Measurements from ENCODE around the gene ZMYM1. TPM values are rescaled to one million over a fixed set of nuclear protein-coding genes. Genes with fewer than 3 reads are reported as not detected.
"Not testable (repeated sequence)": the region's sequence is repeated elsewhere in the genome, so short reads cannot be mapped to it uniquely, and the experiment has no call there.

Gene ZMYM1
- total RNA-seq, 6 experiments from 2014 or later, result 14.5 to 20.2 (median 18.2) TPM

GRCh38 chr1:35046730-35047129 lies 32.5 kb upstream of the ZMYM1 start:
- no peak for TF ChIP-seq CTCF (IDR thresholded peaks at IDR 0.05)
- Mint-ChIP-seq H3K36me3 (ENCODE audit: low read depth) (peaks cover 3% of the 10 kb centered on the region; the same call in 1 of the 2 replicates), H3K4me1 (ENCODE audit: low read depth) (peaks cover 43% of the 10 kb centered on the region), H3K4me3 (peak overlapping the region; percentile 82), H3K27me3 (ENCODE audit: insufficient read depth) (no peaks in the 10 kb centered on the region), H3K27ac (peak overlapping the region; percentile 97), H3K9me3 (no peaks in the 10 kb centered on the region; the same call in 1 of the 2 replicates)
- no peak for DNase-seq

- Mint-ChIP-seq H3K4me3 (peak overlapping the region; percentile 82), H3K9me3 (no peaks in the 10 kb centered on the region), H3K27me3 (ENCODE audit: insufficient read depth) (no peaks in the 10 kb centered on the region), H3K4me1 (ENCODE audit: low read depth) (peaks cover 43% of the 10 kb centered on the region), H3K36me3 (ENCODE audit: low read depth) (peaks cover 3% of the 10 kb centered on the region; the same call in 1 of the 2 replicates), H3K27ac (peak overlapping the region; percentile 97)
- DNase-seq, result peak; percentile 91
- no peak; the same call in 1 of the 2 replicates for TF ChIP-seq CTCF (IDR thresholded peaks at IDR 0.05)
These were observed 31.9 kb upstream of the ZMYM1 start for GRCh38 chr1:35047188-35047858.

GRCh38 chr1:35049116-35049515 lies 30.1 kb upstream of the ZMYM1 start:
- peak overlapping the region; percentile 63 for H3K4me3 Mint-ChIP-seq
- peaks cover 3% of the 10 kb centered on the region; the same call in 1 of the 2 replicates for H3K36me3 Mint-ChIP-seq (ENCODE audit: low read depth)
- peak; percentile 33 for DNase-seq

GRCh38 chr1:35053433-35053832 lies 25.8 kb upstream of the ZMYM1 start:
- peaks cover 3% of the 10 kb centered on the region; the same call in 1 of the 2 replicates for H3K36me3 Mint-ChIP-seq (ENCODE audit: low read depth)
- peaks cover 8% of the 10 kb centered on the region for H3K27me3 Mint-ChIP-seq (ENCODE audit: insufficient read depth)
- no peak overlapping the region for H3K27ac Mint-ChIP-seq
- no peaks in the 10 kb centered on the region for H3K9me3 Mint-ChIP-seq
- H3K4me1 Mint-ChIP-seq (ENCODE audit: low read depth), result peaks cover 9% of the 10 kb centered on the region
- no peak for DNase-seq
- no peak for TF ChIP-seq CTCF (IDR thresholded peaks at IDR 0.05)
- no peak overlapping the region for H3K4me3 Mint-ChIP-seq

More at GRCh38 chr1:35049116-35049515, 30.1 kb upstream of the ZMYM1 start:
- Mint-ChIP-seq H3K9me3 (no peaks in the 10 kb centered on the region), H3K4me1 (ENCODE audit: low read depth) (peaks cover 36% of the 10 kb centered on the region), H3K27ac (peak overlapping the region; percentile 70), H3K27me3 (ENCODE audit: insufficient read depth) (no peaks in the 10 kb centered on the region)
- TF ChIP-seq CTCF (IDR thresholded peaks at IDR 0.05), result no peak

- DNase-seq; H3K4me3 Mint-ChIP-seq; H3K27ac Mint-ChIP-seq; H3K9me3 Mint-ChIP-seq; H3K4me1 Mint-ChIP-seq (ENCODE audit: low read depth); H3K36me3 Mint-ChIP-seq (ENCODE audit: low read depth): not testable (repeated sequence)
- H3K27me3 Mint-ChIP-seq (ENCODE audit: insufficient read depth), result peaks cover 10% of the 10 kb centered on the region
These were observed 24.9 kb upstream of the ZMYM1 start for GRCh38 chr1:35054282-35054681.

GRCh38 chr1:35058321-35058720 lies 20.9 kb upstream of the ZMYM1 start:
- not testable (repeated sequence) for H3K4me3 Mint-ChIP-seq; H3K9me3 Mint-ChIP-seq; H3K36me3 Mint-ChIP-seq (ENCODE audit: low read depth); H3K27ac Mint-ChIP-seq; DNase-seq
- Mint-ChIP-seq H3K4me1 (ENCODE audit: low read depth) (peaks cover 16% of the 10 kb centered on the region), H3K27me3 (ENCODE audit: insufficient read depth) (peaks cover 10% of the 10 kb centered on the region)
